HCT116 (cell line): Measurements from ENCODE around the gene KHK. TPM values are rescaled to one million over a fixed set of nuclear protein-coding genes. Genes with fewer than 3 reads are reported as not detected.

Experiments used
- ATAC-seq: fragments of 200-7000 bp; cut with Tn5 transposase; 2 replicates; pipeline ENCODE4 v1.9.1; 2020; ENCODE audit warnings: mild to moderate bottlenecking, moderate library complexity
- BruUV-seq: library from RNA; stranded (reverse); fragments of 400-500 nt; replicated peaks from 2 replicates; lab custom pipeline; 2021; lab: Mats Ljungman, UMichigan
- CTCF ChIA-PET: fragments of 300-600 bp; sonication (Branson Sonifier 250); formaldehyde crosslinking; loops from one replicate; lab custom pipeline; 2021; ENCODE audit warnings: antibody characterized with exemption; lab: Charles Lee
- POLR2A ChIA-PET: fragments of 300-600, 350-600 bp; sonication (Branson Sonifier 250); formaldehyde crosslinking; loops from one replicate; lab custom pipeline; 2021; ENCODE audit warnings: antibody characterized with exemption; lab: Charles Lee
- RAD21 ChIA-PET, 2 experiments: fragments of 300-600 bp; sonication (Branson Sonifier 250); formaldehyde crosslinking; loops; one replicate each; lab custom pipeline; 2023; ENCODE audit warnings: low total read pairs in 2 of 2; ENCODE audit not compliant: uncharacterized antibody in 2 of 2, unreplicated experiment in 2 of 2, low non-redundant PET in 1 of 2; lab: Charles Lee
- DNase-seq: peaks from one replicate; pipeline ENCODE4 v3.0.0-alpha.2; 2010; ENCODE audit warnings: low read depth, low spot score
- H2AFZ ChIP-seq: fragments of 200-600 bp; shearing (Covaris generic), sonication (generic); 2 replicates; pipeline ENCODE4 v1.6.1; 2017; ENCODE audit warnings: low read depth, mixed run types, mixed read lengths, antibody characterized with exemption, low read length; ENCODE audit not compliant: poor library complexity, severe bottlenecking
- H3K27ac ChIP-seq: 2 replicates; pipeline ENCODE4 v1.5.1; 2012; ENCODE audit warnings: low read depth, low read length
- H3K27me3 ChIP-seq: fragments of 200-600 bp; sonication (generic); 2 replicates; pipeline ENCODE4 v1.6.1; 2016; ENCODE audit warnings: mixed run types, low read length, mixed read lengths; ENCODE audit not compliant: insufficient read depth
- H3K36me3 ChIP-seq, 2 experiments: fragments of 200-500 bp in 1 of 2; fragments of 200-600 bp in 1 of 2; sonication (Bioruptor generic) in 1 of 2; sonication (generic) in 1 of 2; 2 replicates each; pipeline versions ENCODE4 v1.5.1 to v1.6.1; 2014 to 2016; ENCODE audit warnings: low read length in 2 of 2, inconsistent platforms in 1 of 2, mixed read lengths in 1 of 2, mixed run types in 1 of 2; ENCODE audit not compliant: insufficient read depth in 2 of 2, control insufficient read depth in 1 of 2
- H3K4me1 ChIP-seq, 2 experiments: fragments of 200-600 bp in 1 of 2; sonication (generic) in 1 of 2; 2 replicates each; pipeline versions ENCODE4 v1.5.1 to v1.6.1; 2012 to 2017; ENCODE audit warnings: low read length in 2 of 2, inconsistent platforms in 1 of 2, mild to moderate bottlenecking in 1 of 2, mixed read lengths in 1 of 2, mixed run types in 1 of 2, moderate library complexity in 1 of 2; ENCODE audit not compliant: insufficient read depth in 2 of 2, control insufficient read depth in 1 of 2
- H3K4me2 ChIP-seq: fragments of 200-600 bp; sonication (generic); 2 replicates; pipeline ENCODE4 v1.6.1; 2017; ENCODE audit warnings: mixed run types, low read length, mixed read lengths
- H3K4me3 ChIP-seq, 2 experiments: fragments of 200-600 bp in 1 of 2; sonication (generic) in 1 of 2; replicated peaks in 1 of 2; 2 replicates each; pipeline ENCODE4 v1.5.1; 2011 to 2016; ENCODE audit warnings: low read length in 2 of 2, control low read depth in 1 of 2, low read depth in 1 of 2, mild to moderate bottlenecking in 1 of 2, mixed read lengths in 1 of 2, mixed run types in 1 of 2
- H3K79me2 ChIP-seq: fragments of 200-600 bp; sonication (generic); 2 replicates; pipeline ENCODE4 v1.6.1; 2017; ENCODE audit warnings: mild to moderate bottlenecking, mixed run types, low read length, moderate library complexity, mixed read lengths; ENCODE audit not compliant: insufficient read depth
- H3K9ac ChIP-seq: fragments of 200-600 bp; sonication (generic); 2 replicates; pipeline ENCODE4 v1.6.1; 2016; ENCODE audit warnings: low read length, mixed read lengths
- H3K9me2 ChIP-seq: fragments of 200-600 bp; sonication (generic), shearing (Covaris generic); 2 replicates; pipeline ENCODE4 v1.6.1; 2017; ENCODE audit warnings: mixed run types, mild to moderate bottlenecking, moderate library complexity; ENCODE audit not compliant: insufficient read depth
- H3K9me3 ChIP-seq, 2 experiments: fragments of 200-500 bp in 1 of 2; fragments of 200-600 bp in 1 of 2; sonication (Bioruptor generic) in 1 of 2; sonication (generic) in 1 of 2; 2 replicates each; pipeline ENCODE4 v1.6.1; 2014 to 2017; ENCODE audit warnings: low read length in 2 of 2, mixed read lengths in 2 of 2, inconsistent platforms in 1 of 2, low read depth in 1 of 2, mild to moderate bottlenecking in 1 of 2, mixed run types in 1 of 2, moderate library complexity in 1 of 2; ENCODE audit not compliant: control insufficient read depth in 1 of 2, insufficient read depth in 1 of 2
- H4K20me1 ChIP-seq: fragments of 200-600 bp; sonication (generic), shearing (Covaris generic); 2 replicates; pipeline ENCODE4 v1.6.1; 2017; ENCODE audit warnings: mixed run types, mild to moderate bottlenecking, moderate library complexity; ENCODE audit not compliant: insufficient read depth
- CBX3 ChIP-seq: IDR thresholded peaks from 2 replicates; pipeline ENCODE4 v1.6.1; 2012; ENCODE audit warnings: low read depth
- EZH2 ChIP-seq: fragments of 200-600 bp; sonication (generic); IDR thresholded peaks from 2 replicates; pipeline ENCODE4 v1.6.1; 2017; ENCODE audit warnings: antibody characterized with exemption, mixed run types
- RAD21 ChIP-seq: IDR thresholded peaks from 2 replicates; pipeline ENCODE4 v1.6.1; 2012; ENCODE audit warnings: low read depth, mild to moderate bottlenecking
- SP1 ChIP-seq: IDR thresholded peaks from 2 replicates; pipeline ENCODE4 v1.6.1; 2012; ENCODE audit warnings: low read depth
- ZNF274 ChIP-seq: fragments of 200-500 bp; sonication (Bioruptor generic); IDR thresholded peaks from 2 replicates; pipeline ENCODE4 v1.6.1; 2014; ENCODE audit warnings: mild to moderate bottlenecking, low read depth, low read length, inconsistent platforms
- intact Hi-C: fragments of 100-400 bp; cut with micrococcal nuclease; formaldehyde crosslinking; loops from 2 replicates; pipeline ENCODE4 v1.10.0; 2022
- total RNA-seq: library from RNA; stranded (reverse); gene quantifications from one replicate; pipeline ENCODE4 v1.2.1, GENCODE V29; 2021; ENCODE audit not compliant: unreplicated experiment
- TF ChIP-seq, protein P1 (sequence below): IDR thresholded peaks from 2 replicates; pipeline ENCODE4 v1.6.1; 2012; ENCODE audit warnings: low read depth
- TF ChIP-seq, protein P2 (sequence below): IDR thresholded peaks from 2 replicates; pipeline ENCODE4 v1.6.1; 2012
- TF ChIP-seq, protein P3 (sequence below), 3 experiments: fragments of 200-600 bp in 1 of 3; sonication (generic) in 1 of 3; IDR thresholded peaks in 2 of 3; conservative IDR thresholded peaks in 1 of 3; 2 replicates each; pipeline ENCODE4 v1.5.1; 2012 to 2017; ENCODE audit warnings: low read depth in 2 of 3, low read length in 2 of 3, antibody characterized with exemption in 1 of 3, borderline replicate concordance in 1 of 3, control low read depth in 1 of 3, mild to moderate bottlenecking in 1 of 3, mixed read lengths in 1 of 3, mixed run types in 1 of 3, moderate library complexity in 1 of 3; ENCODE audit not compliant: insufficient read depth in 1 of 3

The KHK gene
- total RNA-seq, 1 experiment from 2014 or later, result 6.7 TPM

DNA sequence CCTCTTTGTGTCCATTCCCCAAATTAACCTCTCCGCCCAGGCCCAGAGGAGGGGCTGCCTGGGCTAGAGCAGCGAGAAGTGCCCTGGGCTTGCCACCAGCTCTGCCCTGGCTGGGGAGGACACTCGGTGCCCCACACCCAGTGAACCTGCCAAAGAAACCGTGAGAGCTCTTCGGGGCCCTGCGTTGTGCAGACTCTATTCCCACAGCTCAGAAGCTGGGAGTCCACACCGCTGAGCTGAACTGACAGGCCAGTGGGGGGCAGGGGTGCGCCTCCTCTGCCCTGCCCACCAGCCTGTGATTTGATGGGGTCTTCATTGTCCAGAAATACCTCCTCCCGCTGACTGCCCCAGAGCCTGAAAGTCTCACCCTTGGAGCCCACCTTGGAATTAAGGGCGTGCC lies 13.5 kb downstream of the KHK start:
- intact Hi-C loops, result no loop called here
- H3K4me2 ChIP-seq, result no peak overlapping the region
- no peaks in the 10 kb centered on the region for H4K20me1 ChIP-seq
- no peak overlapping the region for H3K4me3 ChIP-seq
- no peak overlapping the region for H3K9ac ChIP-seq
- no peaks in the 10 kb centered on the region for H3K9me3 ChIP-seq
- H2AFZ ChIP-seq, result no peak overlapping the region
- no peaks in the 10 kb centered on the region for H3K36me3 ChIP-seq
- H3K27me3 ChIP-seq, result no peaks in the 10 kb centered on the region
- DNase-seq (no peak), ATAC-seq (no peak)
- no peak overlapping the region for H3K27ac ChIP-seq
- BruUV-seq, result no TSS peak
- ChIA-PET CTCF (interaction anchor here (0.9 to 1.5 kb wide), 9 partner anchors 11 to 254 kb away, joined by 3 to 6 read pairs (median 4); partner anchors contain the start of genes KHK and TRIM54), RAD21 (no interaction called here), POLR2A (no interaction called here)
- no peaks in the 10 kb centered on the region for H3K79me2 ChIP-seq
- peaks cover 0 to 9% of the 10 kb centered on the region in 2 experiments; a peak in 1 of 4 replicates for H3K4me1 ChIP-seq
- no peaks in the 10 kb centered on the region for H3K9me2 ChIP-seq
- TF ChIP-seq RAD21 (peak; percentile 23; the same call in 1 of the 2 replicates), SP1 (no peak)
- TF ChIP-seq, protein P1, sequence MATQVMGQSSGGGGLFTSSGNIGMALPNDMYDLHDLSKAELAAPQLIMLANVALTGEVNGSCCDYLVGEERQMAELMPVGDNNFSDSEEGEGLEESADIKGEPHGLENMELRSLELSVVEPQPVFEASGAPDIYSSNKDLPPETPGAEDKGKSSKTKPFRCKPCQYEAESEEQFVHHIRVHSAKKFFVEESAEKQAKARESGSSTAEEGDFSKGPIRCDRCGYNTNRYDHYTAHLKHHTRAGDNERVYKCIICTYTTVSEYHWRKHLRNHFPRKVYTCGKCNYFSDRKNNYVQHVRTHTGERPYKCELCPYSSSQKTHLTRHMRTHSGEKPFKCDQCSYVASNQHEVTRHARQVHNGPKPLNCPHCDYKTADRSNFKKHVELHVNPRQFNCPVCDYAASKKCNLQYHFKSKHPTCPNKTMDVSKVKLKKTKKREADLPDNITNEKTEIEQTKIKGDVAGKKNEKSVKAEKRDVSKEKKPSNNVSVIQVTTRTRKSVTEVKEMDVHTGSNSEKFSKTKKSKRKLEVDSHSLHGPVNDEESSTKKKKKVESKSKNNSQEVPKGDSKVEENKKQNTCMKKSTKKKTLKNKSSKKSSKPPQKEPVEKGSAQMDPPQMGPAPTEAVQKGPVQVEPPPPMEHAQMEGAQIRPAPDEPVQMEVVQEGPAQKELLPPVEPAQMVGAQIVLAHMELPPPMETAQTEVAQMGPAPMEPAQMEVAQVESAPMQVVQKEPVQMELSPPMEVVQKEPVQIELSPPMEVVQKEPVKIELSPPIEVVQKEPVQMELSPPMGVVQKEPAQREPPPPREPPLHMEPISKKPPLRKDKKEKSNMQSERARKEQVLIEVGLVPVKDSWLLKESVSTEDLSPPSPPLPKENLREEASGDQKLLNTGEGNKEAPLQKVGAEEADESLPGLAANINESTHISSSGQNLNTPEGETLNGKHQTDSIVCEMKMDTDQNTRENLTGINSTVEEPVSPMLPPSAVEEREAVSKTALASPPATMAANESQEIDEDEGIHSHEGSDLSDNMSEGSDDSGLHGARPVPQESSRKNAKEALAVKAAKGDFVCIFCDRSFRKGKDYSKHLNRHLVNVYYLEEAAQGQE, result no peak
- TF ChIP-seq, all 23 proteins: peak for 1

DNA sequence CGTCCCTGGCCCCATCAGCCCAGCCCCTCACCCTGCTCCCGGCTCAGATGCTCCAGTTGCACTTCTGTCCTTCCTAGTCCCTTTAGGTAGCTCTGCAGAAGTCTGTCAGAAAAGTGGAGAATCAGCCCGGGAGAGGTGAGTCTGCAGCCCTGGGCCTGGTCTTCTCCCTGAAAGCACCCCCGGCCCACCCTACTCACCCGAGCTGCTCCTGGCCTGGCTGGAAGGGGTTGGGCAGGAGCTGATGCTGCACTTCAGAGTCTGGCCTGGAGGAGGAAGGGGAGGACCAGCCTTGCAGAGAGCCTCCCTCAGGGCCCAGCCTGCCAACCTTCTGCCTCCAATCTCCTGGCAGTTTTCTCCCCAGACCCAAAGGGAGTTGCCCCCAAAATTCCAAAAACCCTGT lies 15.8 kb downstream of the KHK start:
- BruUV-seq, result no TSS peak
- CTCF ChIA-PET, result interaction anchor here (1.3 to 1.7 kb wide), 2 partner anchors 177 to 201 kb away, joined by 3 to 6 read pairs; no protein-coding TSS in a partner anchor
- Histone ChIP-seq H3K36me3 (no peaks in the 10 kb centered on the region), H3K4me3 (no peak overlapping the region), H3K4me1 (no peaks in the 10 kb centered on the region), H3K9me2 (no peaks in the 10 kb centered on the region), H2AFZ (no peak overlapping the region), H3K4me2 (no peak overlapping the region), H3K9me3 (no peaks in the 10 kb centered on the region), H4K20me1 (no peaks in the 10 kb centered on the region), H3K27me3 (no peaks in the 10 kb centered on the region), H3K27ac (no peak overlapping the region)
- intact Hi-C loops, result no loop called here
- ATAC-seq (no peak), DNase-seq (no peak)
- POLR2A ChIA-PET, result no interaction called here
- RAD21 ChIA-PET, result no interaction called here
- TF ChIP-seq RAD21 (no peak), EZH2 (no peak), ZNF274 (no peak), CBX3 (no peak)
- TF ChIP-seq, protein P2, sequence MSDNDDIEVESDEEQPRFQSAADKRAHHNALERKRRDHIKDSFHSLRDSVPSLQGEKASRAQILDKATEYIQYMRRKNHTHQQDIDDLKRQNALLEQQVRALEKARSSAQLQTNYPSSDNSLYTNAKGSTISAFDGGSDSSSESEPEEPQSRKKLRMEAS, result no peak
- TF ChIP-seq, protein P3, sequence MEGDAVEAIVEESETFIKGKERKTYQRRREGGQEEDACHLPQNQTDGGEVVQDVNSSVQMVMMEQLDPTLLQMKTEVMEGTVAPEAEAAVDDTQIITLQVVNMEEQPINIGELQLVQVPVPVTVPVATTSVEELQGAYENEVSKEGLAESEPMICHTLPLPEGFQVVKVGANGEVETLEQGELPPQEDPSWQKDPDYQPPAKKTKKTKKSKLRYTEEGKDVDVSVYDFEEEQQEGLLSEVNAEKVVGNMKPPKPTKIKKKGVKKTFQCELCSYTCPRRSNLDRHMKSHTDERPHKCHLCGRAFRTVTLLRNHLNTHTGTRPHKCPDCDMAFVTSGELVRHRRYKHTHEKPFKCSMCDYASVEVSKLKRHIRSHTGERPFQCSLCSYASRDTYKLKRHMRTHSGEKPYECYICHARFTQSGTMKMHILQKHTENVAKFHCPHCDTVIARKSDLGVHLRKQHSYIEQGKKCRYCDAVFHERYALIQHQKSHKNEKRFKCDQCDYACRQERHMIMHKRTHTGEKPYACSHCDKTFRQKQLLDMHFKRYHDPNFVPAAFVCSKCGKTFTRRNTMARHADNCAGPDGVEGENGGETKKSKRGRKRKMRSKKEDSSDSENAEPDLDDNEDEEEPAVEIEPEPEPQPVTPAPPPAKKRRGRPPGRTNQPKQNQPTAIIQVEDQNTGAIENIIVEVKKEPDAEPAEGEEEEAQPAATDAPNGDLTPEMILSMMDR (IDR thresholded peaks at IDR 0.05 in 2 of 3, conservative IDR thresholded peaks at IDR 0.05 in 1 of 3; ENCODE audit: borderline replicate concordance in 1 of 3, insufficient read depth in 1 of 3, low read depth in 2 of 3, low read length in 2 of 3), result no peak
- TF ChIP-seq, all 23 proteins: peak for 0
- no peaks in the 10 kb centered on the region for H3K79me2 ChIP-seq
- H3K9ac ChIP-seq, result no peak overlapping the region
